T-helper 1 cell treated with Interleukin-12 subunit alpha and Interleukin-12 subunit beta and Interleukin-4 antibody, amounts not matched to agents 30 ng/mL and 1 ng/mL, for 36 hours (primary cell): ENCODE measurements around the gene DNAAF2. TPM values are rescaled to one million over a fixed set of nuclear protein-coding genes. Genes with fewer than 3 reads are reported as not detected.

Experiments used
- intact Hi-C: fragments of 100-400 bp; cut with micrococcal nuclease; formaldehyde crosslinking; loops from one replicate; pipeline ENCODE4 v1.15.1; 2024
- total RNA-seq: library from RNA; stranded (reverse); gene quantifications from 2 replicates; pipeline ENCODE4 v1.2.3, GENCODE V29; 2022

DNAAF2 gene
- total RNA-seq, 1 donor from 2014 or later: 6.3 TPM

- intact Hi-C loops: loop anchor here (1.0 to 5.0 kb wide), 15 partner anchors 12 to 1656 kb away; partner anchors contain the start of genes DMAC2L, KLHDC2, L2HGDH and LRR1
Observed at GRCh38 chr14:49585803-49586672, 49.0 kb downstream of the DNAAF2 start, which contains the start of gene RPS29. Gene RPS29 (minus strand): TSS chr14:49586380. CDS start chr14:49586346, 34 bp downstream.

- intact Hi-C loops: loop anchor here (1.0 to 5.0 kb wide), 4 partner anchors 531 to 1657 kb away; partner anchors contain the start of genes MAP4K5, TMX1 and VCPKMT
Observed at GRCh38 chr14:49584981-49585640, 49.9 kb downstream of the DNAAF2 start.

DNA sequence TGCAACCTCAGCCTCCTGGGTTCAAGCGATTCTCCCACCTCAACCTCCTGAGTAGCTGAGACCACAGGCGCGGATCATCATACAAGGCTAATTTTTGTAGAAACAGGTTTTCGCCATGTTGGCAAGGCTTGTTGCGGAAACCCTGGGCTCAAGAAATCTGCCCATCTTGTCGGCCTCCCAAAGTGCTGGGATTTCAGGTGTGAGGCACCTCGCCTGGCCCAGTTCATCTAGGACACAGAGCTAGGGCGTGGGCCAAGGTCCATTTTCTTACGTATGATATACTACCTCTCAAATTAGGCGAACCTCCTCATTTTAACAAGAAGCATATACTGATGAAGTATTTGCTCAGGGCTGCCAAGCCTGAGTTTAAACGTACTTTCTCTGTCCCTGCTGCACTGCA lies 51.0 kb downstream of the DNAAF2 start:
- intact Hi-C loops: no loop called here

DNA sequence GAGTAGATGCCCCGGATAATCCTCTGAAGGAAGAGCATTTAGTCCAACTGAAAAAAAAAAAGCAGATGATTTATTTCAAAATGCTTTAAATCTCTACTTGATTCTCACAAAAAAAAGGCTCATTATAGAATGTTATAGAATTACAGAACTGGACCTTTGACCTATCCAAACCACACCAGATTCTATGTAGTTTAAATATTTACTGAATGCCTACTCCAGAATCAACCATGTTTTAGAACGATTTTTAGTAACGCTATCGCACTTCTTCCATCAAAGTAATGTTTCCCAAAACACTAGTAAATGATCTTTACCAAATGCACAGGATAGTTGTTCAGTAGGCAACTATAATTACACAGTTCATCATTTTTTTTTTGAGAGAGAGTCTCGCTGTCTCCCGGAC lies 51.4 kb downstream of the DNAAF2 start:
- intact Hi-C loops: no loop called here

GRCh38 chr14:49582113-49582977 lies 52.7 kb downstream of the DNAAF2 start:
- intact Hi-C loops: no loop called here

DNA sequence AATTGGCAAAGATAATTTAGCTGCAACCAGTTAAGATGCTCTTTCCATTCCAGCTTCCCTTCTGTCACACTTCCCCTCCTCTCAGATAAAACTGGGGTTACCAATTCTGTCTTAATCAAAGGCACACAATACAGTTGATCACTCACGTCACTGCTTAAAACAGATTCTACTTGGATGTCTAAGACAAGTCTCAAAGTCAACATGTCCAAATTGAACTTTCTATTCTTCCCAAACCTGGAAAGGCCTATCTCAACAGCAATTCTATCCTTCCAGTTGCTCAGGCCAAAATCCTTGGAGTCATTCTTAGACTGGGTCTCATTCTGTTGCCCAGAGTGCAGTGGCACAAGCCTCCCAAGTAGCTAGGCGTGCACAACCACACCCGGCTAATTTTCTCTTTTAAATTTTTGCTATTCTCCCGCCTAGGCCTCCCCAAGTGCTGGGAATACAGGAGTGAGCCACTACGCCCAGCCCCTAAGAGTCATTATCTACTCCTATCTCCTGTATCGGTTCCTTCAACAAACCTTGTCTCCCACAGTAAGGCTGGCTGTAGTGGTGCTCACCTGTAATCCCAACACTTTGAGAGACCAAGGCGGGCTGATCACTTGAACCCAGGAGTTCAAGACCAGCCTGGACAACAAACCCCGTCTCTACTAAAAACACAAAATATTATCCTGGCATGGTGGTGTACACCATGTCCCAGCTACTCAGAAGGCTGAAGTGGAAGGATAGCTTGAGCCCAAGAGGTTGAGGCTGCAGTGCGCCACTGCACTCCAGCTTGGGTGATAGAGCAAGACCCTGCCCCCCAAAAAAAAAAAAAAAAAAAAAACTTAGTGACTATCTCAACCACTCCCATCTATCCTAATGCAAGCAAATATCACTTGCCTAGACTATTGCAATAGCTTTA lies 53.6 kb downstream of the DNAAF2 start:
- intact Hi-C loops: no loop called here

DNA sequence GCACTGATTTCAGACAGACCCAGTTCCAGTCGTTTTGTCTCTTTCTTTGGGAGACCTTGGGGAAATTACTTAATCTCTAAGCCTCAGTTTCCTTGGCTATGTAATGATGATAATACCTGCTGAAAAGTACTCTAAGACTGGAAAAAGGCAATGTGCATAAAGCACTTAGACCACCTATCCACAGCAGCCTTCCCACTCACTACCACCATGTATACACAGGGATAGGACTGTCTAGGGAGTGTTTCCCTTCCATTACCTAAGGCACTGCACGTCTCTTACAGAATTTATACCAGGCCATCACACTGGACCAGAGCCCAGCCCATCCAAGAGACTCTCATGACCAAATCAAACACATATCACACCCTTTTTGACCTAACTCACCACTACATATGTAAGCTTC lies 55.2 kb downstream of the DNAAF2 start:
- intact Hi-C loops: no loop called here

- intact Hi-C loops: no loop called here
Observed at GRCh38 chr14:49578141-49578540, 56.9 kb downstream of the DNAAF2 start.

Other genes with a start within 250 kb of the DNAAF2 start
- 1,725 and 1,787 TPM in 2 replicates for gene RPS29, start 48.9 kb downstream of the DNAAF2 start, total RNA-seq
- gene LRR1, start 36.3 kb downstream of the DNAAF2 start, total RNA-seq: 36.0 and 42.0 TPM in 2 replicates
- gene RPL36AL, start 14.6 kb downstream of the DNAAF2 start, total RNA-seq: 228 and 234 TPM in 2 replicates
- 77.3 and 83.8 TPM in 2 replicates for gene MGAT2, start 14.4 kb downstream of the DNAAF2 start, total RNA-seq
- 23.9 and 25.5 TPM in 2 replicates for gene POLE2, start 53.0 kb upstream of the DNAAF2 start, total RNA-seq
- gene KLHDC1, start 57.9 kb upstream of the DNAAF2 start, total RNA-seq: 2.0 and 2.5 TPM in 2 replicates
- gene KLHDC2, start 132.9 kb upstream of the DNAAF2 start, total RNA-seq: 27.9 and 31.6 TPM in 2 replicates
- gene NEMF, start 217.5 kb upstream of the DNAAF2 start, total RNA-seq: 94.7 and 98.0 TPM in 2 replicates